Hematopoietic multipotent progenitor cell treated with erythropoietin and hydrocortisone succinate and interleukin-3 and kit ligand, for 15 days (in vitro differentiated cells): ENCODE results near the gene HARBI1.

Experiments
- DNase-seq: peaks from one replicate; pipeline ENCODE4 v3.0.0-alpha.2; 2015; ENCODE audit warnings: low spot score

Gene HARBI1

DNA sequence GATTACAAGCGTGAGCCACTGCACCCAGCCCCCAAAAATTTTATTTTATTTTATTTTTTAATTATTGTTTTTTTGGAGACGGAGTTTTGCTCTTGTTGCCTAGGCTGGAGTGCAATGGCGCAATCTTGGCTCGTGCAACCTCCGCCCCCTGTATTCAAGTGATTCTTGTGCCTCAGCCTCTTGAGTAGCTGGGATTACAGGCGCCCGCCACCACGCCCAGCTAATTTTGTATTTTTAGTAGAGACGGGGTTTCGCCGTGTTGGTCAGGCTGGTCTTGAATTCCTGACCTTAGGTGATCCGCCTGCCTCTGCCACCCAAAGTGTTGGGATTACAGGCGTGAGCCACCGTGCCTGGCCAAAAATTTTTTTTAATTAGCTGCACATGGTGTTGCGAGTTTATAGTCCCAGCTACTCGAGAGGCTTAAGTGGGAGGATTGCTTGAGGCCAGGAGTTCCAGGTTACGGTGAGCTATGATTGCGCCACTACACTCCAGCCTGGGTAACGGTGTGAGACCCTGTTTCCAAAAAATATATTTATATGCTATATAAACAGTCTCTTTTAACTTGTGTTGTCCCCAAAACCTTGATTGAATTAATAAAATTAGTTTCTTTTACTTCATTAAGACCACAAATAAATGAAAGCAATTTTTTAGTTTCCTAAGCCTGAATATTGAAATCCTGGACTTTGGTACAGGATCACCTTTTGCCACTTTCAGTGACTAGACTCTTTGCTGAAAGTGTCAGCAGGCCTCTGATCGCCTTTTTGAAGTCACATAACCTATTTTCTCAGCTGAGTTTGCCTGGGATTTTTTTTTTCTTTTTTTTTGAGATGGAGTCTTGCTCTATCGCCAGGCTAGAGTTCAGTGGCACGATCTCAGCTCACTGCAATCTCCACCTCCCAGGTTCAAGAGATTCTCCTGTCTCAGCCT, 16.5 kb upstream of the HARBI1 start:
- DNase-seq, result no peak

DNA sequence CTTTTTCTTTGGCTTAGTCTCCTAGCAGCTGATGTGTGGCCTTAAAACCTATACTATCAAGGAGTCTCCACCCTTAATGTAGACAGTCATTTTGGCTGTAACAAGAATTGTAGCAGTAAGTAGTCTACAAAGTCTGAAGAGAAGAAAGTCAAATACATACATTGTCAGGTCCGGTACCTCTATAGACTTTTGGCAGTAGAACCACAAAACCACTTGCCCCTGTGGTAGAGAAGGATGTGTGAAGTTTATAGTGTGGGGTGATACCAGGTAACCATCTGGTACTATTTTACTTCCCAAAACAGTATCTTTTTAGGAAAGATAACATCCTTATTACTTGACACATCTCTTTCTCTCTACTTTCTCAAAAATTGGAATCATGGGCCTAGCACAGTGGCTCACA, 15.5 kb upstream of the HARBI1 start:
- no peak for DNase-seq

- no peak for DNase-seq
These were observed 14.6 kb upstream of the HARBI1 start for GRCh38 chr11:46631676-46632075.

- DNase-seq, result no peak
These were observed 13.2 kb upstream of the HARBI1 start for GRCh38 chr11:46630237-46630636.

GRCh38 chr11:46628961-46629360, 11.9 kb upstream of the HARBI1 start:
- no peak for DNase-seq

- DNase-seq, result no peak
These were observed 8.4 kb upstream of the HARBI1 start for GRCh38 chr11:46625406-46625805.

- no peak for DNase-seq
These were observed 1.8 kb upstream of the HARBI1 start for GRCh38 chr11:46618837-46619236.

GRCh38 chr11:46617972-46618314, 916 bp upstream of the HARBI1 start:
- no peak for DNase-seq

DNA sequence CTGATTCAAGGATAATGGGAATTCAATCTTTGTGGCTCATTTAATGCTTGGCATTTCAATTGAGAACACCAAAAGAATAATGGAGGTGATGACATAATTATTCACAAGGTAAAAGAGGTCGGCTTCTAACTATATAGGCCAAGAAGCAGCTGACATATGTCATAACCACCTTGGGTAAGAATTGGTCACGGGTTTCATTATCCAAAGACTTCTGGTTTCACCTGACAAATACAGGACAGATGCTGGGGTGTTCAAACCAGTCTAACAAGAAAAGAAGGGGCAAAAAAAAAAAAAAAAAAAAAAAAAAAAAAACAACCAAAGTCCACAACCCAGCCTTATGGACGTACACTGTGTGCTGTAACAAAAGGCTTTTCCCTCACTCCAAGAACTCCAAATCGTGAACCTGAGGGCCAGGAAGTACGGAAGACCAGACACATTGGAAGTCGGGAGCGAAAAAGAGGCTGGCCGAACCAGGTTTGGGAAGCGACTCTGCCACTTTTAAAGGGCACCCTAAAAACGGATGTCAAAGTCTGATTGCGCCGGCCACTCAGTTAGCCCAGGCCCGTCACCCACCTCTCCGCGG, 385 bp downstream of the HARBI1 start:
- DNase-seq, result no peak

GRCh38 chr11:46615756-46616155, 1.3 kb downstream of the HARBI1 start:
- no peak for DNase-seq

DNA sequence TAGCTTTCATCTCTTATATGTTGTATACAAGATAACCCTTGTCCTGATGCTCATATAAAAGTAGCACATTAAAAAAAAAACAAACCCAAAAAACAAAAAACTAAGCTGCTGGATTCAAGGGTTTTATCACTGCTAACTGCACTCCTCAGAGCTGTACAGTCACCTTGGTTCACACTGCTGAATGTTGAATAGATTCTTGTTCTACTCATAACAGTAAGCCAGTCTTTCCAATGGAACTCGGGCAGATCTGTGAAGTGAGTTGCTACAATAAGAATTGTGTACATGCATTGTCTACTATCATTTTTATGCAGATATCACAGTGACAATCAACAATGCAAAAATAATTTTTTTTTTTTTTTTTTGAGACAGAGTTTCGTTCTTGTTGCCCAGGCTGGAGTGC, 4.7 kb downstream of the HARBI1 start:
- no peak for DNase-seq

DNA sequence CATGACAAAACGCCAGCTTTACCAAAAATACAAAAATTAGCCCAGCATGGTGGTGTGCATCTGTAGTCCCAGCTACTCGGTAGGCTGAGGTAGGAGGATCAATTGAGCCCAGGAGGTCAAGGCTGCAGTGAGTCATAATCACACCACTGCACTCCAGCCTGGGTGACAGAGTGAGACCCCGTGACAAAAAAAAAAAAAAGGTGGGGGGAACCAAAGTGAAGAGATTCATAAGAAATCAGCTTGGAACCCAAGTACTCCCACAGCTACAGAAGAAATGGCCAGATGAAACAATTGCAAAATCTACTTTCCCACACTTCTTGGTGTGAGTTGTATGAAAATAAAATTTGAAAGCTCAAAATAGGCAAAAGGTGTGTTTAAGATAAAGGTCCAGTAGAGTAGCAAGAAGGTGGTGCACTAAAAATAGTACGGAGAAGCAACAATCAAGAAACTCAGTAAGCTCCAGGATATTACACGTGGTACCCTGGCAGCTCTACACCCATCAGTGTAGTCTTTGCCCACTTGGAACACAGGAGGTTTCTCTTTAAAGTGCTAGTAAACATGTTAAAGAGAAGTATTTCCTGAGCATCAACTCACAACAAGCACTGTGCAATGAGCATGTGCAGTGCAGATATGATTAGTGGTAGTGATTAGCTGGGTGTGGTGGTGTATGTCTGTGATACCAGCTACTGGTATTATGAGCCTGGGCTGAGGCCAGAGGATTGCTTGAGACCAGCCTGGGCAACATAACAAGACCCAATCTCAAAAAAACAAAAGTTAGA, 5.3 kb downstream of the HARBI1 start:
- DNase-seq, result peak; percentile 85

- DNase-seq, result no peak
These were observed 7.6 kb downstream of the HARBI1 start for GRCh38 chr11:46609386-46609785.

DNA sequence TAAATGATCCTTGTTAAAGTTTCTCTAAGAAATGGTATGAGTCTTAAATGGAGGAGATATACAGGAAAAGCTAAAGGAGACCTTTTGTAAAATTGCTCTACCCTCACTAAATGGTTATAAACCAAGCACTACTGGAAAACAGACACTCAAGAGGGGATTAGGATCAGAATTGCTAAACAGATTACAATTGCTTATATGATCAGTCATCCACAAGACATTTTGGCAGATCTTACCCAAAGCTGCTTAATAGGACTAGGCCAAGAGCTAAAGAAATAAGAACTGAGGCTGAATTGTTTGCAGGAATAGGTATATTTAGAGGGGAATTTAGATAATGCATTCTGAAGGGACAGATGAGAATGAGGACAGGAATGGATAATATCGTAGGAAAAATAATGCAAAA, 9.5 kb downstream of the HARBI1 start:
- DNase-seq, result no peak

DNA sequence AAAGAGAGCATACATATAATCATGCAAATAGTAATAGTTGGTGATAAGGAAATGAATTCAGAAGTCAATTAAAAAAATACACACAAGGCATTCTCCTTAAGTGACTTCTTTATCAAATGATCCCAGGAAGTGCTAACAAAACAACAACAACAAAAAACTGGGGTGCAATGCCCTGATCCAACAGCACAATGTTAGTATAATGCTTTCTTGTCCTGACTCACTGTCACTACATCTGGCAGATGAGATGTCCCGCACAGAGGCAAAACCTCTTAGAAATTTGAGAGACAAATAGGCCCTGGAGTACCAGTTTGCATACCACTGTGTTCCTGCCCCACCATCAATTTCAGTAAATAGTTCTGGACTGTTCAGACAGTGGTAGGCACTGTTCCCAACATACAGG, 12.2 kb downstream of the HARBI1 start:
- DNase-seq, result no peak

- DNase-seq, result no peak
These were observed 13.2 kb downstream of the HARBI1 start for GRCh38 chr11:46603704-46604308.

- DNase-seq, result no peak
These were observed 15.9 kb downstream of the HARBI1 start for GRCh38 chr11:46601129-46601528.

DNA sequence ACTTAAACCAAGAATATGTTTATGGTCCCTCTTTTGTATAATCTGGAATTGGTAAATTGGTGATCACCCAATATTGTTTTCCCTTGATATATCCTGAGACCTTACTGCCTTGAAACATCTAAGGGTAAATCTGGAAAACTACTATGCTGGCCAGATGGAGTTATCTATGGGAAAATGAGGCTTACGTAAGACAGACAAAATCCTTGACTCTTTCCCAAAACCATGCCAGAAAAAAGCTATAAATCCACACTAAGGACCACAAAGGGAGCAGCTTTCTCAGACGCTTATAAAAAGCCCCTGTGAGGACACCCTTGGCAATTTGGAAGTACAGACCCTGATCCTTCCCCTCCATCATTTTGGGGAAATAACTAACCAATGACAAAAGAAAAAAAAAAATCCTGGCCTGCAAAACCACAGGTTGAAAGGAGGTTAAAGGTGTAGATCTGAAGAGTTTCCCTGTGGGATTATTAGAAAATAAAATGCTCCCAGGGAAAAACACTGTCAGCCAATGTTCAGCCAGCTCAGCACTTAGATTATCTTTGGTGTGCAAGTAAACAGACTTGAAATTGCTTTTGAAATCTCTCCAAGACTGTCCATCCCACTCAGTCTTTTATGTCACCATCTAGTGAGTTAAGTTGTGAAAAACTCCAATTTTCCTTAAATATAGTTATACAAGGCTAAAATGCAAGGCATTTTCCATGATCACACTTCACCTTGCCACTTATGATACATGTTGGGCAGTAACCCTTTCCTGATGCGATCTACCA, 16.6 kb downstream of the HARBI1 start:
- DNase-seq, result no peak

DNA sequence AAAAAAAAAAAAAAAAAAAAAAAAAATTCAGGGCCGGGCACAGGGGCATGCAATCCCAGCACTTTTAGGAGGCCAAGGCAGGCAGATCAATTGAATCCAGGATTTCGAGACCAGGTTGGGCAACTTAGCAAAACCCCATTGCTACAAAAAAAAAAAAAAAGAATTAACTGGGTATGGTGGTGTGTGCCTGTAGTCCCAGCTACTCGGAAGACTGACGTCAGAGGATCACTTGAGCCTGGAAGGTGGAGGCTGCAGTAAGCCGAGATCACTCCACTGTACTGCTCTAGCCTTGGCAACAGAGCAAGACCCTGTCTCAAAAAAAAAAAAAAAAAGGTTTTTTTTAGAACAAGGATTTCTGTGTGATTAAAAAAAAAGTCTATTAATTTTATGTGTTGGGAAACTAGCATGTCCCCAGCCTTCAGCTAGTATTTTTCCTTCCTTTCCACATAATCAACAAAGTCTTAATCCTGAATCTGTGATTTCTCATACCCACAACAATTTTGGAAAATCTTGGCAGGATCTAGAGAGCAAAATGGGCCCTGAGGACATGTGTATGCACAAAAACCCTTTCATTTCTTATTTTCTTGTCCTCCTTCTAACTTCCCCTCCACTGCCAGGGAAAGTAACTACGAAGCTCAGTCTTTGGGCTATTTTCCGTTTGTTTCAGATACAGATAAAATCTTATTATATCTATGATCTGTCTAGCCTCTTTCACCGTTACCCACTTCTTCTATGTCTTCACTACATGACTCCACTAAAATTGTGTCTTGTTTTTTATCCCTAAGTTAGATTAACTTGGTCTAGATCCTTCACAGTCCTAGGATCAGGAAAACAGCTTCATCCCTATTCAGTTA, 17.5 kb downstream of the HARBI1 start:
- no peak for DNase-seq

DNA sequence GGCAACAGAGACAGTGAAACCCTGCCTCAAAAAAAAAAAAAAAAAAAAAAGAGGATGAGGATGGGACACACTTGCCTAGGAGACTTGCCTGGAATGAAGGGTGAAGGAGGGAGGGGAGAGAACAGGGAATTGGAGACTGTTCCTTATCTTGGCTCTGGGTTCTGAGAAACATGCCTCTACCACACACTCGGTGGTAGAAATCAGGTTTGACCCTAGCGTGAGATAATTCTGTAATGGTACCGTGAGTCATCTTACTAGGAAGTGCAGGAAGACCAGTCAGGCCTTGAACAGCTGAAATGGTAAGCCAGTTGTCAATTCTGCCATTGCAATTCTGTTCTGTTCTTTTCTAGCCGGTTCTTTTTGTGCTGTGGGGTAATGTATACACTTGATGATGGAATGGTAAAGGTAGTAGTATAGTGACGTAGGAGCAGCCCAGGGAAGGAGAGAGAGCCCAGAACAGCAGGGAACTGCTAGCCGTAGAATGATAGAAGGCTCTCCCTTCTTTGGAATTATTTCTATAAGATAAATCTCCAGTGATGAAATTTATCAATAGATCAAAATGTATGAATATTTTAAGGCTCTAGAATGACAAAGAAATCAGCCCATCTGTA, 19.3 kb downstream of the HARBI1 start:
- peak; percentile 68 for DNase-seq
